Adrenal gland (tissue), 12 donors: Measurements from ENCODE around the gene CETN3. TPM values are rescaled to one million over a fixed set of nuclear protein-coding genes. Genes with fewer than 3 reads are reported as not detected.
"Not testable (repeated sequence)": the region's sequence is repeated elsewhere in the genome, so short reads cannot be mapped to it uniquely, and the experiment has no call there.

Source experiments
- DNase-seq, 7 donors: peaks; one replicate each; pipeline ENCODE4 v3.0.0-alpha.2; 2019 to 2020
- H3K27ac ChIP-seq, 5 donors: fragments of 200-600 bp; sonication (generic) in 4 of 5; 1 replicate in 3 of 5; 2 replicates in 2 of 5; pipeline versions ENCODE4 v1.5.1 to v1.8.0; 2016 to 2020; ENCODE audit warnings: mild to moderate bottlenecking in 1 of 5
- H3K27me3 ChIP-seq: fragments of 200-600 bp; 2 replicates; pipeline ENCODE4 v1.8.0; 2021
- H3K36me3 ChIP-seq, 2 donors: fragments of 200-600 bp; replicated peaks in 1 of 2; 1 replicate in 1 of 2; 2 replicates in 1 of 2; pipeline versions ENCODE4 v1.5.1 to v1.8.0; 2018 to 2022
- H3K4me1 ChIP-seq, 2 donors: fragments of 200-600 bp; replicated peaks in 1 of 2; 1 replicate in 1 of 2; 2 replicates in 1 of 2; pipeline versions ENCODE4 v1.5.1 to v1.8.0; 2018 to 2021
- H3K4me3 ChIP-seq, 4 donors: fragments of 200-600 bp; sonication (generic) in 3 of 4; one replicate each; pipeline ENCODE4 v1.5.1; 2016 to 2018
- H3K9me3 ChIP-seq, 3 donors: fragments of 200-600 bp; sonication (generic) in 1 of 3; replicated peaks in 1 of 3; 1 replicate in 2 of 3; 2 replicates in 1 of 3; pipeline versions ENCODE4 v1.5.1 to v1.8.0; 2016 to 2021
- CTCF ChIP-seq, 6 experiments: fragments of 450-650 bp in 4 of 6; fragments of 200-600 bp in 2 of 6; sonication (generic) in 1 of 6; IDR thresholded peaks; 1 replicate in 5 of 6; 2 replicates in 1 of 6; pipeline versions ENCODE4 v1.5.1 to v1.8.0; 2016 to 2021; ENCODE audit warnings: antibody characterized with exemption in 6 of 6, mild to moderate bottlenecking in 2 of 6, moderate library complexity in 1 of 6
- POLR2A ChIP-seq, 2 donors: fragments of 450-650 bp; IDR thresholded peaks; one replicate each; pipeline ENCODE4 v1.6.1; 2017; ENCODE audit warnings: antibody characterized with exemption in 2 of 2, mild to moderate bottlenecking in 2 of 2, moderate library complexity in 1 of 2
- WGBS, 4 donors: extraction: QIAGEN DNeasy Blood & Tissue Kit in 2 of 4; methylation state at CpG; one replicate each; pipeline versions ENCODE4 v1.1.5 to v1.1.7; 2013 to 2017; 5-methylcytosine and 5-hydroxymethylcytosine counted together
- intact Hi-C, 2 donors: fragments of 100-400 bp; cut with DNase I; formaldehyde crosslinking; loops; one replicate each; pipeline versions ENCODE4 v1.14.1 to v1.15.0; 2022 to 2023
- polyA plus RNA-seq, 3 donors: library from polyadenylated mRNA; stranded (reverse); fragments of 200-250 nt in 2 of 3; fragments of 350-450 nt in 1 of 3; fragmentation: Illumina TruSeq in 1 of 3; extraction: RNeasy Lipid Tissue Mini Kit (QIAGEN cat#74804) in 1 of 3; gene quantifications; one replicate each; pipeline ENCODE4 v1.2.3, GENCODE V29; 2013 to 2014
- total RNA-seq, 9 donors: library from RNA; depleted of rRNA in 4 of 9; stranded (reverse); fragments of >200 nt in 4 of 9; fragments of 120-200 nt in 1 of 9; fragmentation: NEBNext Ultra II Directional in 1 of 9; extraction: Animal tissue kit (Norgen Biotek cat#: 25700) in 1 of 9; gene quantifications; one replicate each; pipeline versions ENCODE4 v1.1.0 to v1.2.4, GENCODE V29; 2013 to 2023
- donor health status: healthy with polysubstance abuse.
- donor health status: Bipolar disorder and iron deficiency.
- donor health status: DM: yes; HTN: yes; CAD: no.
- donor health status: DM: no; HTN: no; CAD: no.
- donor health status: DM: no; HTN: no; CAD: no.
- donor health status: DM: yes; HTN: yes; CAD: no.

CETN3 gene
- total and polyA plus RNA-seq, 12 donors, result 5.0 to 59.2 (median 20.4) TPM

- Histone ChIP-seq H3K9me3 (peaks cover 0 to 11% (median 0%) of the 10 kb centered on the region in 3 donors), H3K4me3 (no peak overlapping the region), H3K27me3 (no peaks in the 10 kb centered on the region), H3K36me3 (no peaks in the 10 kb centered on the region), H3K4me1 (no peaks in the 10 kb centered on the region), H3K27ac (no peak overlapping the region)
- WGBS, 4 donors, result 57 to 78% (median 62%) methylated on average over 1 of the region's 1 CpG
- DNase-seq, result no peak
- intact Hi-C loops, result no loop called here
- TF ChIP-seq POLR2A (IDR thresholded peaks at IDR 0.05), result no peak
- no peak for TF ChIP-seq CTCF (IDR thresholded peaks at IDR 0.05)
Measured at GRCh38 chr5:90345684-90346083, 63.9 kb downstream of the CETN3 start.

DNA sequence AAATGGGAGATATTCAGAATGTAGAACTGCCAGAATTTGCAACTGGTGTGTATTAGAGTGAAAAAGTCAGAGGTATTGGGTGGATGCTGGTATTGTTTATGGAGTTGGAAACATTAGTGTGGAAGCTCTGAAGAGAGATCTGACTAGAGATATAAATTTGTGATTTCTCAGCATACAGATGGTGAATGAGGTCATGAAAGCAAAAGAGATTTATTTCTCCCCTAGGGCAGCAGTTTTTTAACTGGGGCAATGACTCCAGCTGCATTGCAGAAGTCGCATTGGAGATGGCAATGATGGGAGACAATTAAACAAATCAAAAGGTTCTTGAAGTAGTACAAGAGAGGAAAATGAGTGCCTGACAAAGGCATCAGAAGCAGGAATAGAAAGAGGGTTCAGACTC is 64.9 kb downstream of the CETN3 start:
- Histone ChIP-seq H3K36me3 (no peaks in the 10 kb centered on the region), H3K4me3 (no peak overlapping the region), H3K9me3 (peaks cover 0 to 7% (median 0%) of the 10 kb centered on the region in 3 donors), H3K27me3 (no peaks in the 10 kb centered on the region), H3K27ac (no peak overlapping the region), H3K4me1 (no peaks in the 10 kb centered on the region)
- no peak for DNase-seq
- no peak for TF ChIP-seq POLR2A (IDR thresholded peaks at IDR 0.05)
- no peak for TF ChIP-seq CTCF (IDR thresholded peaks at IDR 0.05)
- 48 to 59% (median 54%) methylated on average over 1 of the region's 1 CpG for WGBS, 4 donors
- intact Hi-C loops, result no loop called here

DNA sequence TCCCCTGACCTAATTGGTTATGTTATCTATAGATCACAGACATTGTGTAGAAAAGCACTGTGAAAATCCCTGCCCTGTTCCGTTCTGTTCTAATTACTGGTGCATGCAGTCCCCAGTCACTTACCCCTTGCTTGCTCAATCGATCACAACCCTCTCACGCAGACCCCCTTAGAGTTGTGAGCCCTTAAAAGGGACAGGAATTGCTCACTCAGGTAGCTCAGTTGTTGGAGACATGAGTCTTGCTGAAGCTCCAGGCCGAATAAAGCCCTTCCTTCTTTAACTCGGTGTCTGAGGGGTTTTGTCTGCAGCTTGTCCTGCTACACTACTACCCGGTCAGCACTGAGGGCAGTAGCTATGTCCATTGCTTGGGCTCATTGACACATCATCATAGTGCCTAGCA is 65.8 kb downstream of the CETN3 start:
- H3K9me3 ChIP-seq, H3K4me1 ChIP-seq, H3K4me3 ChIP-seq, H3K36me3 ChIP-seq, H3K27ac ChIP-seq, intact Hi-C loops, DNase-seq, H3K27me3 ChIP-seq: not testable (repeated sequence)
- 74 to 84% (median 81%) methylated on average over 6 of the region's 6 CpGs for WGBS, 4 donors

- TF ChIP-seq CTCF (IDR thresholded peaks at IDR 0.05) (no peak), POLR2A (IDR thresholded peaks at IDR 0.05) (no peak)
- WGBS, 4 donors, result 68 to 80% (median 74%) methylated on average over 6 of the region's 6 CpGs
- no peaks in the 10 kb centered on the region for H3K9me3 ChIP-seq
- no peak for DNase-seq
- no peak overlapping the region for H3K4me3 ChIP-seq
- H3K27ac ChIP-seq, result no peak overlapping the region
- no peaks in the 10 kb centered on the region for H3K36me3 ChIP-seq
- H3K27me3 ChIP-seq, result no peaks in the 10 kb centered on the region
- intact Hi-C loops, result no loop called here
- no peaks in the 10 kb centered on the region for H3K4me1 ChIP-seq
Measured at GRCh38 chr5:90342576-90342975, 67.0 kb downstream of the CETN3 start.

Other genes with a start within 250 kb of the CETN3 start
- 1 to 10 TPM; 3.7 to 7.1 (median 5.1) TPM for gene MBLAC2, start 65.0 kb upstream of the CETN3 start, total RNA-seq
- 1 to 10 TPM; 1.3 to 8.8 (median 1.4) TPM for gene MBLAC2, start 65.0 kb upstream of the CETN3 start, polyA plus RNA-seq
- gene POLR3G, start 65.1 kb upstream of the CETN3 start, total RNA-seq, result 1 to 10 TPM in 2 of 9 donors, under 1 TPM in 5, not detected in 2; 0.30 to 1.2 (median 0.81) TPM
- 1 to 10 TPM; 1.0 to 2.4 (median 2.1) TPM for gene POLR3G, start 65.1 kb upstream of the CETN3 start, polyA plus RNA-seq
- 10 to 100 TPM in 7 of 9 donors, 1 to 10 TPM in 2; 6.8 to 33.2 (median 16.0) TPM for gene LYSMD3, start 119.8 kb upstream of the CETN3 start, total RNA-seq
- 10 to 100 TPM in 1 of 3 donors, 1 to 10 TPM in 2; 3.4 to 38.6 (median 4.2) TPM for gene LYSMD3, start 119.8 kb upstream of the CETN3 start, polyA plus RNA-seq
- 1,000 to 10,000 TPM in 4 of 9 donors, 100 to 1,000 TPM in 5; 129 to 2,577 (median 864) TPM for gene ADGRV1, start 149.0 kb upstream of the CETN3 start, total RNA-seq
- 100 to 1,000 TPM; 229 to 676 (median 510) TPM for gene ADGRV1, start 149.0 kb upstream of the CETN3 start, polyA plus RNA-seq